Esophagus squamous epithelium (tissue), 4 donors: ENCODE results near the gene VWCE.
"Not testable (repeated sequence)": the region's sequence is repeated elsewhere in the genome, so short reads cannot be mapped to it uniquely, and the experiment has no call there.

Experiments used
- CTCF ChIP-seq, 6 experiments: fragments of 450-650 bp in 4 of 6; fragments of 200-600 bp in 2 of 6; sonication (generic) in 2 of 6; IDR thresholded peaks; one replicate each; pipeline ENCODE4 v1.5.1; 2016 to 2019; ENCODE audit warnings: antibody characterized with exemption in 6 of 6, mild to moderate bottlenecking in 4 of 6, moderate library complexity in 4 of 6
- POLR2A ChIP-seq, 4 donors: fragments of 450-650 bp; IDR thresholded peaks; one replicate each; pipeline ENCODE4 v1.6.1; 2017; ENCODE audit warnings: antibody characterized with exemption in 4 of 4, mild to moderate bottlenecking in 4 of 4, moderate library complexity in 3 of 4

- not testable (repeated sequence) for TF ChIP-seq POLR2A, CTCF (IDR thresholded peaks at IDR 0.05)
These were observed 65.7 kb downstream of the VWCE start for GRCh38 chr11:61229458-61229857.
